GM06990 (cell line): Measurements from ENCODE around the gene DAPP1.
A peak's percentile ranks its signal among the peaks of the same experiment; 100 is the strongest.

Experiments
- DNase-seq: peaks from one replicate; pipeline ENCODE4 v3.0.0-alpha.2; 2011; ENCODE audit not compliant: insufficient read length; ENCODE audit errors: extremely low read depth
- H3K27me3 ChIP-seq: replicated peaks from 2 replicates; pipeline ENCODE4 v1.6.0; 2011; ENCODE audit warnings: low read length; ENCODE audit not compliant: control insufficient read depth, insufficient read depth
- H3K36me3 ChIP-seq: 2 replicates; pipeline ENCODE4 v1.5.1; 2011; ENCODE audit warnings: low read length; ENCODE audit not compliant: control insufficient read depth, insufficient read depth
- H3K4me3 ChIP-seq: replicated peaks from 2 replicates; pipeline ENCODE4 v1.5.1; 2011; ENCODE audit warnings: low read depth, mild to moderate bottlenecking, control low read depth, low read length
- CTCF ChIP-seq: IDR thresholded peaks from 2 replicates; pipeline ENCODE4 v1.5.1; 2011; ENCODE audit warnings: low read length, control low read depth, mild to moderate bottlenecking, inconsistent platforms; ENCODE audit not compliant: insufficient read depth, poor library complexity, severe bottlenecking

DAPP1 gene

GRCh38 chr4:99809326-99809725 is 7.3 kb upstream of the DAPP1 start:
- H3K27me3 ChIP-seq, result no peaks in the 10 kb centered on the region
- no peak overlapping the region for H3K4me3 ChIP-seq
- TF ChIP-seq CTCF, result no peak
- DNase-seq, result no peak
- H3K36me3 ChIP-seq, result no peaks in the 10 kb centered on the region

GRCh38 chr4:99810536-99810935 is 6.1 kb upstream of the DAPP1 start:
- Histone ChIP-seq H3K4me3 (no peak overlapping the region), H3K27me3 (no peaks in the 10 kb centered on the region), H3K36me3 (no peaks in the 10 kb centered on the region)
- no peak for DNase-seq
- no peak for TF ChIP-seq CTCF

GRCh38 chr4:99811117-99811516 is 5.5 kb upstream of the DAPP1 start:
- DNase-seq, result no peak
- Histone ChIP-seq H3K27me3 (no peaks in the 10 kb centered on the region), H3K36me3 (no peaks in the 10 kb centered on the region), H3K4me3 (no peak overlapping the region)
- no peak for TF ChIP-seq CTCF

GRCh38 chr4:99811850-99812249 is 4.8 kb upstream of the DAPP1 start:
- H3K36me3 ChIP-seq, result no peaks in the 10 kb centered on the region
- H3K27me3 ChIP-seq, result no peaks in the 10 kb centered on the region
- no peak overlapping the region for H3K4me3 ChIP-seq
- DNase-seq, result peak; percentile 28
- peak; percentile 69 for TF ChIP-seq CTCF

- H3K4me3 ChIP-seq, result no peak overlapping the region
- H3K36me3 ChIP-seq, result no peaks in the 10 kb centered on the region
- no peak for TF ChIP-seq CTCF
- no peaks in the 10 kb centered on the region for H3K27me3 ChIP-seq
- DNase-seq, result no peak
These were observed 1.0 kb upstream of the DAPP1 start for GRCh38 chr4:99815597-99816011.

- no peak for DNase-seq
- no peaks in the 10 kb centered on the region for H3K27me3 ChIP-seq
- peak overlapping the region; percentile 78 for H3K4me3 ChIP-seq
- H3K36me3 ChIP-seq, result no peaks in the 10 kb centered on the region
- TF ChIP-seq CTCF, result no peak
These were observed 773 bp downstream of the DAPP1 start for GRCh38 chr4:99817309-99817890.
